Hippocampal formation (tissue), 2 donors: Measurements from ENCODE around the gene CD3G.
"Not testable (repeated sequence)": the region's sequence is repeated elsewhere in the genome, so short reads cannot be mapped to it uniquely, and the experiment has no call there.

ENCODE experiments used
- DNase-seq, 2 donors: peaks; one replicate each; lab custom pipeline; 2025; lab: John Stamatoyannopoulos, UW

The CD3G gene

DNA sequence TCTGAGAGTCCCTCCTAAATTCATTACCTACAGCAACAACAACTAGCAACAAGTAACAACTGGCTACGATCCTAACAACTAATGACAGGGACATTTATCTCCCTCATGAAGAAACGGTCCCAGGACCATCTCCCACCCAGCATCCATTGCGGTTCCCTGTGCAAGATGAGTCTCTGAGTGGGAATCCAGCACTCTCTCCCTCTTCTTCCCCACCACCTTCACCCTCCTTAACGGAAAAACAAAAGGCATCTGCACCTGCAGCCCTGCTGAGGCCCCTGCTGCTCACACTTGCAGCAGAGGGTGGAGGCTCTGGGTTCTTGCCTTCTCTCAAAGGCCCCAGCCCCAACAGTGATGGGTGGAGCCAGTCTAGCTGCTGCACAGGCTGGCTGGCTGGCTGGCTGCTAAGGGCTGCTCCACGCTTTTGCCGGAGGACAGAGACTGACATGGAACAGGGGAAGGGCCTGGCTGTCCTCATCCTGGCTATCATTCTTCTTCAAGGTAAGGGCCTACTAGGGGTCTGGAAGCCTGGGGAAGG is at the start of gene CD3G:
CD3G (plus strand) TSS at position 364 of the 535 bp plus-strand sequence; CDS start at position 444, 80 bp downstream.
- no peak for DNase-seq

DNA sequence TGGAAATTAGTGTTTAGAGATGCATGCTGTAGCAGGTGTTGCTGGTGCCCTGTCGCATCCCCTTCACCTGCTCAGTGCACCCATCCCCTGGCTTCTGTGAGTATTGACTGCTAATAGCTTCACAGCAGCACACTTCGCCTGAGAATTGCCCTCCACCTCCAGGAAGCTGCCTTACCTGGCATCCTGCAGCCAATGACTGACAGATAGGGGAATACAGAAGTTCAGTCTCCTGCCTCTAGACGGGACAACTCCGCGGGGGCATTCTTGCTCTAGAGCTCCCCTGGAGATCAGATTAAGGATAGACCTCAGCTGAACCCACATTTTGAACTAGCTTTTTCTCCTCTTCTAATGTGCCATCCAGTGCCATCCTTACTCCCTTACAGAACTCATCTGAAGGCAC is 48.9 kb upstream of the CD3G start:
- no peak for DNase-seq

DNA sequence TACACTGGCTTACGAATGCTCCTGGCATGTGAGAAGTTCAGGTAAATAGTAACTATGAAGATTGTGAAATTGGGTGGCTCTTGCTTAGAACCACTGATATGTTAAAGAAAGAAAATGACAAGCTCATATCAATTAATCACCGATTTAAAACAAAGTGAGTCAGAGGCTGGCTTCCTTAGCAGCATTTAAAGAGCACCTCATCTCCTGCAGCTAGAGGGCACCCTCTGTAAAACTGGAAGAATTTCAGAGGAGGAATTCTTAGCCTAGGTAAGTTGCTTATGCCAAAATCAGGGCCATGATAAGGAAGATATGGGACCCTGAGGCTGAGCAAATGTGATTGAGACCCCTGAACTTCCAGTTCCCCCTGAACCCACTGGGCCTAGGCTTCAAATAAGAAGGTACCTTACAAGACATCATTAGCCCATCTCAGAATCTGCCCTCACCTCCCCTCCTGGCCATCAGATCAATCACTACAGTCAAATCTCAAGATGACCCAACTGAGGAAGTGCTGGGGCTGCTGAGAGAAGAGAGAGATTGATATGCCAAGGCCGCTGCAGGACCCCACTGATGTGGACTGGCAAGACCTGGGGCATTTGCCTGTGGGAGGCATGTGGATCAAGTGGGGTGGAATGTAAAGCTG is 48.2 kb upstream of the CD3G start:
- no peak for DNase-seq

DNA sequence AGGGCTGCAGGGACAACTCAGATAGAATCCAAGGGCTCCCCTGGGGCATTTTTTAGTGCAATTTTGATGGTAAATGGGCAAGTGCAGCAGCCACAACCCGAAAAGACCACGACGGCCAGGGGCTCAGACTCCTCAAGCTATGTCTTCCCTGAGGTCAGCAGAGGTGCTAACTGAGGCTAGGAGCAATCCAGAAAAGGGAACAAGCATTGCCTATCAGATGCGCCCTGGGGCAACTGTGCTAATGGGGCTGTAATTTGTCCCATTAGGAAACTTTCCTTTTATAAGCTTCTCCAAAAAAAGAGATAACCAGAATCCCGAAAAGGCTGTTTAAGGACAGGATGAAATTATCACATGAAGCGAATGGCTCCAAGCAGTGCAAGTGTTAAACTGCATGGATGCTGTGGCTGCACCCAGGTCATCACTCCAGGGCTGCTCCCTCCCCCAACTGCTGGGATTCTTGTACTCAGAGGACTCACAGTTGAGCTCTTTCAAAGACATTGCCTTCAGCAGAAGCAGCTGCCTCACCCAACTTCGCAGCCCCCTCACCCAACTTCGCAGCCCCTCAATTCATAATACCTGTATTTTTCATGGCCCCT is 42.4 kb upstream of the CD3G start:
- DNase-seq: no peak

DNA sequence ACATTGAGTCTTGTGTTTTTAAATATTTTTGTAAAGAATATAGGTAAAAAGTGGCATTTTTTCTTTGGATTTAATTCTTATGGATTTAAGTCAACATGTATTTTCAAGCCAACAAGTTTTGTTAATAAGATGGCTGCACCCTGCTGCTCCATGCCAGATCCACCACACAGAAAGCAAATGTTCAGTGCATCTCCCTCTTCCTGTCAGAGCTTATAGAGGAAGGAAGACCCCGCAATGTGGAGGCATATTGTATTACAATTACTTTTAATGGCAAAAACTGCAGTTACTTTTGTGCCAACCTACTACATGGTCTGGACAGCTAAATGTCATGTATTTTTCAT is 39.9 kb upstream of the CD3G start:
- no peak for DNase-seq

DNA sequence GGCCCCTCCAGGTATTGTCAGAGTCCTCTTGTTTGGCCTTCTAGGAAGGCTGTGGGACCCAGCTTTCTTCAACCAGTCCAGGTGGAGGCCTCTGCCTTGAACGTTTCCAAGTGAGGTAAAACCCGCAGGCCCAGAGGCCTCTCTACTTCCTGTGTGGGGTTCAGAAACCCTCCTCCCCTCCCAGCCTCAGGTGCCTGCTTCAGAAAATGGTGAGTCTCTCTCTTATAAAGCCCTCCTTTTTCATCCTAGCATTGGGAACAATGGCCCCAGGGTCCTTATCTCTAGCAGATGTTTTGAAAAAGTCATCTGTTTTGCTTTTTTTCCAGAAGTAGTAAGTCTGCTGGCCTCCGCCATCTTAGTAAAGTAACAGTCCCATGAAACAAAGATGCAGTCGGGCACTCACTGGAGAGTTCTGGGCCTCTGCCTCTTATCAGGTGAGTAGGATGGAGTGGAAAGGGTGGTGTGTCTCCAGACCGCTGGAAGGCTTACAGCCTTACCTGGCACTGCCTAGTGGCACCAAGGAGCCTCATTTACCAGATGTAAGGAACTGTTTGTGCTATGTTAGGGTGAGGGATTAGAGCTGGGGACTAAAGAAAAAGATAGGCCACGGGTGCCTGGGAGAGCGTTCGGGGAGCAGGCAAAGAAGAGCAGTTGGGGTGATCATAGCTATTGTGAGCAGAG is 39.4 kb upstream of the CD3G start, which contains the start of gene CD3E:
CD3E (plus strand) TSS at position 163 of the 681 bp plus-strand sequence; CDS start at position 386, 223 bp downstream.
- no peak for DNase-seq

DNA sequence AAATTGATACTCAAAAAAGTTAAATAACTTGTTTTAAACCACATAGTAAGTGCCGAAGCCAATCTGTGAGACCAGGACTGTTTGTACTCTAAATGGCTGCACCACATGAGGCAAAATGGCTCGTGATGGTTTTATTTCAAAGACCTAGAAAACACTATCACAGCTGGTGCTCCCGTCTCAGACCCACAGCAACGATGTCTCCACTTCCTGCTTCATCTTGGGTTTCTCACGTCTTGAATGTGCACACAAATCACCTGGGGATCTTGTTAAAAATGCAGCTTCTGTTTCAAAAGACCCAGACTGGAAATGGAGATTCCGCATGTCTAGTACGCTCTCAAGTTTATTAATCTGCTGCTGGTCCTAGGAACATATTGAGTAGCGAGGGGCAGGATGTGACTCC is 38.4 kb upstream of the CD3G start:
- no peak for DNase-seq

DNA sequence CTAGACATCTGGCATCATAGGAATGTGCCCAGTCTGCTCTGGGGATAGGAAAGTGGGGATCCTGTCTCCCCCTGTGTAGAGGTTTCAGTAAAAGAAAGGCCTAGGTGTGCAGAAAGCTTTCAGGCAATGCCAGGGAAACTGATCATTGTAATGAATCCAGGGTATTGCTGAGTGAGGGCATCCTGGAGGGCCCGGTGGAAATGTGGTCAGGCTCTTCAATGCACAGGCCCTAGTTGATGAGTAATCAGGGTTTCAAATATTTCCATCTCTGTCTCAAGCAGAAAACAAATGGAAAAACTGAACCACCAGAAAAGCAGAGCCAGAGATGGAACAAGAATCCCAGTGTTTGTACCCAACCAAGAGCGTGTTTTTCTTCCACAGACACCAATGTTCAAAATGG is 37.6 kb upstream of the CD3G start:
- no peak for DNase-seq

DNA sequence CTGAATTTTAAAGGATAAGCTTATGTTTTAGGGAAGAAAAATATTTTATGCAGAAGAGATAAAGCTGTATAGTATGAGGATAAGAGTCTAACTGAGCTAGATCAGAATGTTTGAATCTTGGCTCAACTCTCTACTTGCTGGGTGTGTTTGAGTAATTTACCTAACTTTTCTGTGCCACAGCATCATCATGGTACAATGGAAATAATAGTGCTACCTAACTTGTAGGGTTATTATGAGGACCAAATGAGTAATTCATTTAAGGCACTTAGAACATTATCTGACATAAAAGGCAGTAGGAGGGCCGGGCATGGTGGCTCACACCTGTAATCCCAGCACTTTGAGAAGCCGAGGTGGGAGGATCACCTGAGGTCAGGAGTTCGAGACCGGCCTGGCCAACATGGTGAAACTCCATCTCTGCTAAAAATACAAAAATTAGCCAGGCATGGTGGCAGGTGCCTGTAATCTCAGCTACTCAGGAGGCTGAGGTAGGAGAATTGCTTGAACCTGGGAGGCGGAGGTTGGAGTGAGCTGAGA is 35.1 kb upstream of the CD3G start:
- DNase-seq: not testable (repeated sequence)

DNA sequence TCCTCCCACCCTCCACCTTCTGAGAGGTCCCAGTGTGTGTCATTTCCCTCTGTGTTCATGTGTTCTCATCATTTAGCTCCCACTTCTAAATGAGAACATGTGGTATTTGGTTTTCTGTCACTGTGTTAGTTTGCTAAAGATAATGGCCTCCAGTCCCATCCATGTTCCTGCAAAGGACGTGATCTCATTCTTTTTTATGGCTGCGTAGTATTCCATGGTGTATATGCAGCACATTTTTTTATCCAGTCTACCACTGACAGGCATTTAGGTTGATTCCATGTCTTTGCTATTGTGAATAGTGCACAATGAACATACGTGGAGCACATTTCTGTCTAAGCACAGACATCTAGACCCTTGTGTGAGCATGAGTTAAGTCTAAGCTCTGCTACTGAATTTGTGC is 33.9 kb upstream of the CD3G start:
- DNase-seq: no peak

DNA sequence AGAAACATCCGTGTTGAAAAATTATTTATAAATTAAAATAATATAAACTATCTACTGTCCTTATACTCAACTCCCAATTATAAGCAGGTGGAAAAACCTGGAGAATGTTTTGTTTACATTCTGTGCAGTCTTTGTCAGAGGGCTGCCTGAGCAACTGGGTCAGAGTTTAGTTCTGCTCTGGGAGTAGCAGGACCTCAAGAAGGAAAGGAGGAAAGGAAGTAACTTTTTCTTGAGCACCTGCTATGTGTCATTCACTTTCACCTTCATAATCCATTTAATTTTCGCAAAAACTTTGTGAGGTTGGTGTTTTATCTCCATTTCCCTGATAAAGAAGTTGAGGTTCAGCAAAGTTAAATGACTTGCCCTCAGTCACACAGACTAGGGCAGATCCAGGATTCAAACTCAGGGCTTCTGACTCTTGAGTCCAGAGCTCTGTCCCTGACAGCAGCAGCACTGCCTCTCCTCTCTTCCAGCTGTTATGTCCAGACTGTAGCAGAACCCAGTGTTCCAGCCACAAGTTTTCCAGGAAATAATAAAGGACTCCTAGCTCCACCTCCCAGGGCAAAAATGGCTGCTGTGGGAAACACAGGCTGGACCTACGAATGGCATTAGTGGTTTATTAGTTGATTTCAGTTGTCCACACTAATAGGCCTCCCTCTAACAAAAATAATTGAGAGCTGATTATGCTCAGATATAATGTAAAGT is 33.2 kb upstream of the CD3G start:
- no peak for DNase-seq

DNA sequence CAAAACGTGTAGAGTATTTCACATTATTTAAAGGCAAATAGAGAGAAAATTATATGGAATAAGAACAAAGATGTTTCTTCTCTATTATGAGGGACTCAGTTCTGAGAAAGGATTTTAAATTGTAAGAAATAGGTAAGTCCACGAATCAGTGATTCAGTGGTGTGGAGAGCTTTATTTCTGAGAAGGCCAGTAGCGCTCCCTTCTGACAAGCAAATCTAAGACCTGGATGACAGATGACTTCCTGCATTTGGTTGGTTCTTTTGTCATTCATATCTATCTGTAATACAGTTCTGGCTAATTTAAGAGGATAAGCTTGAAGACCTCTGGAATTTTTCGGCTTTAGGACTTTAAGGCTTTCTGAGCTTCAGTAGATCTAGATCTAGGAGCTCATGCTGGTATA is 32.6 kb upstream of the CD3G start:
- DNase-seq: no peak

DNA sequence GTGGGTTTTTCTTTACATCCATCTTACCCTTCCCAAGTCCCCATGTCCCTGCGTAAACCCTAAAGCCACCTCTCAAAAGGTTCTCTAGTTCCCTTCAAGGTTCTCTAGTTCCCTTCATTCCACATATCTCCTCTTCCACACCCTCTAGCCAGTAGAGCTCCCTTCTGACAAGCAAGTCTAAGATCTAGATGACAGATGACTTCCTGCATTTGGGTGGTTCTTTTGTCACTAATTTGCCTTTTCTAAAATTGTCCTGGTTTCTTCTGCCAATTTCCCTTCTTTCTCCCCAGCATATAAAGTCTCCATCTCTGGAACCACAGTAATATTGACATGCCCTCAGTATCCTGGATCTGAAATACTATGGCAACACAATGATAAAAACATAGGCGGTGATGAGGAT is 31.8 kb upstream of the CD3G start:
- no peak for DNase-seq

DNA sequence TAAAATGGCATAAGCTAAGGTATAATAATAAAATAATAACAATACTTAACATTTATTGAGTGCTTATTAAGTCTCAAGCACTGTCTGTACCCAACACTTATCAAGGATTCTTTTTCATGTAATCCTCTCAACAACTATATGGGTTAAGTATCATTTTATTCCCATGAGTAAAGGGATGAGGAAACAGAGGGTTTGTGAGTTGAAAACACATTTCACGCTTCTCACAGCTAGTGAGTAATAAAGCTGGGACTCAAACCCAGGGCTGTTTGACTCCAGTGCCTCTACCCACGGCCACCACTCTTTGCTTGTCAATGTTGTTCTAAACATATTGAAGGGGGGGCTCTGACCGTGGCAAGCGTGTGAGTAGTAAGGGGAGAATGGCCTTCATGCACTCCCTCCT is 30.9 kb upstream of the CD3G start:
- no peak for DNase-seq

DNA sequence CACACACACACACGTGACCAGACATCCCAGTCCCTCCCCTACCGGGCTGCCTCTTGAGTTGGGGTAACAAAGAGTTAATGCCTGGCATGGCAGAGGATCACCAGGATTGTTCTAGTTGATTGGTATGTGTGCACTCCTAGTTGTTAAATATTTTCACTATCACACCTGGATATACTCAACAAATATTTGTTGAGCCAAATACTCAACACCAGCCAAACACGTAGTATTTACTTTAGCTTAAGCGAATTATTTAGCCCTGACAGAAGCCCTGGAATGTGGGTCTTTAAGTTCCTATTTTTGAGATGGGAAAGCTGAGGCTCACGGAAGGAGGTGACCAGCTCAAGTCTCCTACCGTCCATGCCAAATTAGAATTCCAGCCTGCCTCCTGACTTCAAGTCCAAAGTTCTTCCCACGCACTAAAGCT is 29.1 kb upstream of the CD3G start:
- DNase-seq: no peak

DNA sequence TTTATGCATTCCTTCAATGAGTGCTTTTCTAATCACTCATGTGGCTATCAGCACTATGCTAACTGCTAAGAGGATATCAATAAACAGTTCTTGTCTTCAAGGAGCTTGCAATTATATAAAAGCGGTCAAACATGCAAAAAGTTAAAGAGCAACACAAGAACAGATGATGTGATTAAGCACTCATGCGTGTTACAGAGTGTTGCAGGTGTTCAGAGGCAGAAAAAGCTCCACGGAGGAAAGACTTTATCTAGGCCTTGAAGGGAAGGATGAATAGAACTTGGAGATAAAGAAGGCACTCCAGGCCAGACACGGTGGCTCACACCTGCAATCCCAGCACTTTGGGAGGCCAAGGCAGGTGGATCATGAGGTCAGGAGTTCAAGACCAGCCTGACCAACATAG is 26.0 kb upstream of the CD3G start:
- DNase-seq: no peak

DNA sequence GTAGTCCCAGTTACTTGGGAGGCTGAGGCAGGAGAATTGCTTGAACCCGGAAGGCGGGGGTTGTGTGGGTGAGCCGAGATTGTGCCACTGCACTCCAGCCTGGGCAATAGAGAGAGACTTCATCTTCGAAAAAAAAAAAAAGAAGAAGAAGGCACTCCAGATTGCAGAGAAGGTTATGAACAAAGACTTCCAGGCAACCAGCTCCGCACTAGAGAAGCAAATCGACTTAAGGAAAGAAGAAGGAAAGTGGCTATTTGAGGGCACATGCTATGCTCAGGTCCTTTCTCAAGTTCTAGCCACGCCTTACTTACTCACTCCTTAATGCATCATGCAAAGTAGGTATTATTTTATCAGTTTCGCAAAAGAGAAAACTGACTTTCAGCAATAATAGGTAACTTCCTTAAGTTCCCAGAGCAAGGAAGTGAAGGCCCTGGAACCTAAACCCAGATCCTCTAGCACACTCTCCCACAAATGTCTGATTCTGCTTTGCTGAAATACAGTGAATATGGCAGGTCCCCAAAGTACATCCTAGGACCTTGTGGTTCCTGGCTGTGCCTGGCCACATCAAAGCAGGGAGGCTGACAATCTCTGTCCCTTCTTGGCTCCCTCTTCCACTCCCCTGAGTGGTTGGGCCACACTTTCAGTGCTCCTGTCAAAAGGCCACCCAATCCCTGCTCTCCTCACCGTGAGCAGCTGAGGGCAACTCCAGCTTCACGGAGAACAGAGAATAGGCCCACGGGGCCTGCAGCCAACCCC is 25.4 kb upstream of the CD3G start:
- DNase-seq: no peak

DNA sequence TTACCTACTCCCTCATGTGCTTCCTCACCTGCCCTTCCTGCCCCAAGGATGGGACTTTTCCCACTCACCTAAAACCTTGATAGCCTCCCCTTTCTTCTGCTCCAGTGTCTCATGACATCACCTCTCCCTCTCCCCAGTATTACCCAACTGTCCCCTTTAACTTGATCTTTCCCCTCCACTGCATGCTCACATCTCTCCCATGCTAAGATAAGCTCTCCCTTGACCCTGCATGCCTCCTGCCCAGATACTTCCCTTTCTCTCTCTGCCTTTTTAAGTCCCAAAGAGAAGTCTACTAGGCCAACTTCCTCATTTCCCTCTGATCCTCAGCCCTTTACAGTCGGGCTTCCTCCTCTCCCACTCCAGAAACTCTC is 24.8 kb upstream of the CD3G start:
- peak in 1 of 2 donors; percentile 34 for DNase-seq

DNA sequence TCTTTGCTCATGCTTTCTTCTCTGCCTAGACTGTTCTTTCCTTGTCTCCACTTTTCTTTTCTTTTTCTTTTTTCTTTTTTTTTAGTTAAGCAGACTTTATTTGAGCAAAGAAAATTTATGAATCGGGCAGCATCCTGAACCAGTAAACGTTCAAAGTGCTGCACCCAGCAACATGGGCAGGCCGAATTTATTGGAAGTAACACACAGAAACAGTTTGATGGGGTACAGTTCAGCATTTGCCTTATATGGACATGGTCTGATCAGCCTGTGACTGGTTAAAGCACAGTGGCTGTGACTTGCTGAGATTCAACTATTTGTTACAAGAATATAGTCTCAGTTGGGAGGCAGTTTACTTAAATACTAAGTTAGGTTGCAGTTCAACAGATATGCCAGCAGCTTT is 23.6 kb upstream of the CD3G start:
- no peak for DNase-seq

DNA sequence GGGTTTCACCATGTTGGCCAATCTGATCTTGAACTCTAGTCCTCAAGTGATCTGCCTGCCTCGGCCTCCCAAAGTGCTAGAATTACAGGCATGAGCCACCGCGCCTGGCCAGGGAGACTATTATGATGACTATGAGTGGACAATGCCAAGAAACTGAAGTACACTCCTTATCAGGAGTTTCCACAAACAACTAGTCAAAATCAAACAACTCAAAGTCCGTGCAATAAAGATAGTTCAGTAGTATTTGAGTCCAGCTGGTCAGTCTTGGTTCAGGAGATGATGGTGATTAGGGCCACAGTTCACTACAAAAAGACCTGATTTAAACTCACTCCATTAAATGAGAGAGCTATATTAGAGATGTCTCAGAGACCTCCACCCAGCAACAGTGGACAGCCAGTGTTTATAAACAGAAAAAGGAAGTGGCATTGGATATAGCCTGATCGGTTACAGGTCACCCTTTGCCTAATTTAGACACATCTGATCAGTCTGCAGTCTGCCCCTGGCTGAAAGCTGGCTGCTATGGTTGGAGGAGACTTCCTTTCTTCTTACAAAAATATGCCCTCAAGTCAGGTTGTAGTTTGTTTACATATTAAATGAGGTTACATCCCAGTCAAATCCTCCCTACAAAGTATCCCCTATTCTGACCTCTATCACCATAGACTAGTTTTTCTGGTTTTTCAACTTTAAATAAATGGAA is 22.6 kb upstream of the CD3G start:
- DNase-seq: no peak

DNA sequence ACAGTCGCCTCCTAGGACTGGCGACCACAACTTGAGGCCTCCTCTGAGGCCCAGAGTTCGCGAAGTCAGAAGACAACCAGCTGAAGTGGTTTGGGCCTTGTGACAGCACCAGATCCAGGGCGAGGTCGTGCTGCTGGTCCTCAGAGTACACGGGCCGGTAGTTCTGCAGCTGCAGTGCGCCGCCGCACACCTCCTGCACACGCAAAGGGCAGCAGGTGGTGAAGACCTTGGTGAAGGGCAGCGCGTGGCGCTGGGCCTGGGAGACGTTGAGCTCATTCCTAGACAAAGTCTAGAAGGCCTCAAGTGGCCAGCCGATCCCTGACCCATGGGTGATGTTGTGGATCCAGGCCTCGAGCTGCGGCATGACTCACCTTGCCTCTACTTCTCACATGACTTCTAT is 21.4 kb upstream of the CD3G start:
- no peak for DNase-seq
